AG08395 (cell line): ENCODE measurements around the gene SCRT2.
"Not testable (repeated sequence)": the region's sequence is repeated elsewhere in the genome, so short reads cannot be mapped to it uniquely, and the experiment has no call there.

Source experiments
- DNase-seq: peaks from one replicate; pipeline ENCODE4 v3.0.0; 2012; ENCODE audit warnings: mixed read lengths, low spot score

Gene SCRT2

GRCh38 chr20:701401-702129 lies 26.0 kb upstream of the SCRT2 start:
- DNase-seq = no peak

GRCh38 chr20:699811-700338 lies 24.3 kb upstream of the SCRT2 start:
- no peak for DNase-seq

- no peak for DNase-seq
Observed at GRCh38 chr20:699342-699741, 23.7 kb upstream of the SCRT2 start.

- DNase-seq = no peak
Observed at GRCh38 chr20:698276-698675, 22.7 kb upstream of the SCRT2 start.

GRCh38 chr20:697826-698225 lies 22.2 kb upstream of the SCRT2 start:
- no peak for DNase-seq

GRCh38 chr20:695165-695866 lies 19.7 kb upstream of the SCRT2 start:
- no peak for DNase-seq

- no peak for DNase-seq
Observed at GRCh38 chr20:694496-694895, 18.9 kb upstream of the SCRT2 start.

- not testable (repeated sequence) for DNase-seq
Observed at GRCh38 chr20:693786-694185, 18.2 kb upstream of the SCRT2 start.

- no peak for DNase-seq
Observed at GRCh38 chr20:692044-692443, 16.4 kb upstream of the SCRT2 start.

GRCh38 chr20:689947-690346 lies 14.3 kb upstream of the SCRT2 start:
- DNase-seq = no peak

GRCh38 chr20:689348-689747 lies 13.7 kb upstream of the SCRT2 start:
- no peak for DNase-seq

GRCh38 chr20:688809-689212 lies 13.2 kb upstream of the SCRT2 start:
- no peak for DNase-seq

GRCh38 chr20:687468-688203 lies 12.0 kb upstream of the SCRT2 start:
- no peak for DNase-seq

GRCh38 chr20:684676-685319 lies 9.2 kb upstream of the SCRT2 start:
- no peak for DNase-seq

- DNase-seq = no peak
Observed at GRCh38 chr20:682123-682522, 6.5 kb upstream of the SCRT2 start.

- DNase-seq = no peak
Observed at GRCh38 chr20:680638-681187, 5.1 kb upstream of the SCRT2 start.

GRCh38 chr20:677957-678356 lies 2.4 kb upstream of the SCRT2 start:
- no peak for DNase-seq

- DNase-seq = no peak
Observed at GRCh38 chr20:676967-677366, 1.4 kb upstream of the SCRT2 start.

- no peak for DNase-seq
Observed at GRCh38 chr20:676315-676937, 824 bp upstream of the SCRT2 start.

- no peak for DNase-seq
Observed at GRCh38 chr20:675033-675452, 559 bp downstream of the SCRT2 start.

- DNase-seq = no peak
Observed at GRCh38 chr20:673603-674001, 2.0 kb downstream of the SCRT2 start.
